ENCODE data around the gene FAIM2.

Gene FAIM2

DNA sequence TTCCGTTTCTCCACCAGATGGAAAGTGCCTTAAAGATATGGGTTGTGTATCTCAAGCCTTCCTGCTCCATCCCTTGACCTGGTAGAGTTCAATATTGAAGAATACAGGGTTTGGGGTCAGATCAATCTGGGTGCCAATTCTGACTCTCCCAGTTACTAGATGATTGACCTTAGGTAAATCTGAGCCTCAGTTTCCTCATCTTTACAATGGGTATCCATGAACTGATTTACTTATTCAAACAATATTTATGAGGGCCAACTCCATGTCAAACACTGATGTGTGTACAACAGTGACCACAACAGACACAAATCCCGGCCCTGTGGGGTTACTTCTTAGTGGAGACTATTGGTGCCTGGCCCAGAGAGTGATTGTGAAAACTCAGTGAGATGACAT lies 7.5 kb upstream of the FAIM2 start:
- H3K27ac ChIP-seq (ENCODE audit: low read length) = no peak overlapping the region
- no peaks in the 10 kb centered on the region for H3K36me3 ChIP-seq (ENCODE audit: control insufficient read depth in 1 of 2, insufficient read depth in 2 of 2, low read length in 2 of 2)
- no peaks in the 10 kb centered on the region for H3K27me3 ChIP-seq (ENCODE audit: low read depth, low read length)
- H3K4me3 ChIP-seq (ENCODE audit: low read depth in 1 of 2, low read length in 2 of 2) = no peak overlapping the region
- H3K9me3 ChIP-seq (ENCODE audit: control insufficient read depth in 1 of 2, low read length in 2 of 2) = no peaks in the 10 kb centered on the region
- no peaks in the 10 kb centered on the region for H3K4me1 ChIP-seq (ENCODE audit: control insufficient read depth in 1 of 2, insufficient read depth in 2 of 2, low read length in 2 of 2)

DNA sequence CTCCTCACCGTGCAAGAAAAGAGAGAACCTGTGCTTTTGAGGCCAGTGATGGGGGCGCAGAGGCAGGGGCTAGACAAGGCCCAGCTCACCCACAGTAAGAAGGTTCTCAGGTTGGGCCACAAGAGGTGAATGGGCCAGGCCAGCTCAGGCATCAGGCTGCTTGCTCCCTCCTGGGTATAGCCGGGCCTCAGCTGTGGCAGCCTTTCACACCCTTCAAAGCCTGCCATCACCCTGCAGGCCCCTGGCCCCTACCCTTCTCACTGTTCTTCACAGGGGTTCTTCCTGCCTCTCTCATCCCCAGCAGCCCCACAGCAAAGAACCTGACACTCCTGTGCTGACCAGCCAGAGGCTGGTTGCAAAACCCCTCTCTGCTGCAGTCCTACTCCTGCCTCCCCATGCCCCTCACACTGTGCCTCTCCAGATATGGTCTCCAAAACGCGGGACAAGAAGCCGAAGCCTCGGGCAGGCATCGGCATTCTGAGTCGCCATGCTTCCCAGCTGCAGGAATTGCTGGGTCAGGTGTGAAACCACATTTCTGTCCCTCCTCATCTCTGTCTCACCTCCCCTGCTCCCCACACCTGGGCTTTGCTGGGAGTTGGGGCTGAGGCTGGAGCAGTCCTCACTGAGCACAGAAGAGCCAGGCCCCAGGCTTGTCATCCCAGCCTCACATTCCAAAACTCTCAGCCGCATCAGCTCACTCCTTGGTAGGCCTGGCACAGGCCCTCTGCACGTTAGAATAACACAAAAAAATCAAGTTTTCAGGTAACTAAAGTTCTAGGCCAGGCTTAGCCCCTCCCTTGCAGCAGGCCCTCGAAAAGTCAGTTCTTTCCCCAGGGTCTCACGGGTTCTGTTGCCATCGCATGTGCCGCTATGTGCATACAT lies 6.9 kb upstream of the FAIM2 start:
- H3K27me3 ChIP-seq (ENCODE audit: low read depth, low read length) = no peaks in the 10 kb centered on the region

DNA sequence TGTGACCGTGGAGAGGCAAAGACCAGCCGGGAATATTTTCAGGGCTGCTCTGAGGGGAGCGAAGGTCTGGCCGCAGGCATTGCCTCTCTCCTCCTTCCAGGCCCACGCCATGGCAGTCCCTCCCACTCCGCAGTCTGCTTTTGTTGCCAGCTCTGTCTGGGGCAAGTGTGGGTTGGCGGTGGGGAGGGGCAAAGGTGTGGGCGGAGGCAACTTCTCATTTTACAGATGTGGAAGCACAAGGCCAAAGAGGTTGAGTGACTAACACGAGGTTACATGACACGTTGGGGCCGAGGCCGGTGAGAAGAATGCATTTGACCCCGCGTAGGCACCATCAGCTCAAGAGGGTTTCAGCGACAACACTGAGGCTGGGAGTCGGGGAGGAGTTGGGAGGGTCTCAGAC lies 6.1 kb upstream of the FAIM2 start:
- H3K27ac ChIP-seq (ENCODE audit: low read length) = no peak overlapping the region
- no peak overlapping the region for H3K4me3 ChIP-seq (ENCODE audit: low read depth in 1 of 2, low read length in 2 of 2)
- no peaks in the 10 kb centered on the region for H3K9me3 ChIP-seq (ENCODE audit: control insufficient read depth in 1 of 2, low read length in 2 of 2)
- no peaks in the 10 kb centered on the region for H3K4me1 ChIP-seq (ENCODE audit: control insufficient read depth in 1 of 2, insufficient read depth in 2 of 2, low read length in 2 of 2)
- no peaks in the 10 kb centered on the region for H3K36me3 ChIP-seq (ENCODE audit: control insufficient read depth in 1 of 2, insufficient read depth in 2 of 2, low read length in 2 of 2)
- no peaks in the 10 kb centered on the region for H3K27me3 ChIP-seq (ENCODE audit: low read depth, low read length)

More for the DNA sequence above, 6.9 kb upstream of the FAIM2 start:
- no peaks in the 10 kb centered on the region for H3K9me3 ChIP-seq (ENCODE audit: control insufficient read depth in 1 of 2, low read length in 2 of 2)
- no peak overlapping the region for H3K4me3 ChIP-seq (ENCODE audit: low read depth in 1 of 2, low read length in 2 of 2)
- no peak overlapping the region for H3K27ac ChIP-seq (ENCODE audit: low read length)
- no peaks in the 10 kb centered on the region for H3K36me3 ChIP-seq (ENCODE audit: control insufficient read depth in 1 of 2, insufficient read depth in 2 of 2, low read length in 2 of 2)
- no peaks in the 10 kb centered on the region for H3K4me1 ChIP-seq (ENCODE audit: control insufficient read depth in 1 of 2, insufficient read depth in 2 of 2, low read length in 2 of 2)

DNA sequence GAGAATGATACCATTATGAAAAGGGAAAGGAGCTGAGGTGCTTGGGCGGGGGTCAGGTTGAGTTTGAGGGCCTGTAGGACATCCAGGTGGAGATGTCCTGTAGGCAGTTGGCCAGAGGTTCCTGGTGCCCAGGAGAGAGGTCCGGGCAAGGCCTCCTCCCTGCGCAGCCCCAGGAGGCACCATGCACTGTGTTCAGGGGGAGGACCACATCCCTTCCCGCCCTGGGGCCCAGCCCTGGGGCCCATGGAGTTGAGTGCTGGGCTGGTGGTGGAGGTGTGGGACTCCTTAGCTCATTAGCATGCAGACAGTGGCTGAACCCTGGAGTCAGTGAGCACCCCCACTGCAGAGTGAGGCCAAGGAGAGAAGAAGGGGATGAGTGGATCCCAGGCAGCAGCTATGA lies 5.7 kb upstream of the FAIM2 start:
- H3K9me3 ChIP-seq (ENCODE audit: control insufficient read depth in 1 of 2, low read length in 2 of 2) = no peaks in the 10 kb centered on the region
- H3K36me3 ChIP-seq (ENCODE audit: control insufficient read depth in 1 of 2, insufficient read depth in 2 of 2, low read length in 2 of 2) = no peaks in the 10 kb centered on the region
- no peak overlapping the region for H3K27ac ChIP-seq (ENCODE audit: low read length)
- H3K4me1 ChIP-seq (ENCODE audit: control insufficient read depth in 1 of 2, insufficient read depth in 2 of 2, low read length in 2 of 2) = peaks cover 1 to 4% of the 10 kb centered on the region in 2 donors
- peaks cover 4% of the 10 kb centered on the region for H3K27me3 ChIP-seq (ENCODE audit: low read depth, low read length)
- no peak overlapping the region for H3K4me3 ChIP-seq (ENCODE audit: low read depth in 1 of 2, low read length in 2 of 2)

DNA sequence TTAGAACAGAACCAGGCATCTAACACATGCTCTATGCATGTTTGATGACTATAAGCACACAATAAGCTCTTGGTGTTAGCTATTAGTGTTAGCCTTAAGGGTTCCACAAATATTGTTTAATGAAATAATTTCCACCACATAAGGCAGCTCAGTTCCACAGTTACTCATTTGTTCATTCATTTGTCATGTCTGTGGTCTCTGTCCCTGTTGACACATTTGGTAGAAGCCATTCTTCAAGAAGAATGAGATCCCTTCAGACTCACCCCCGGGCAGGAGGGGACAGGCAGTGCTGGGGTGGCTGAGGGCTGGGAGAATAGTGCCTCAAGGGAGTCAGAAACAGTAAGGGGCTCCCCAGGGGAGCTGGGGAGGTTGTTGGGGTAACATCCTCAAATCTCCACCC lies 3.7 kb upstream of the FAIM2 start:
- Histone ChIP-seq H3K4me3 (ENCODE audit: low read depth in 1 of 2, low read length in 2 of 2) (no peak overlapping the region), H3K36me3 (ENCODE audit: control insufficient read depth in 1 of 2, insufficient read depth in 2 of 2, low read length in 2 of 2) (no peaks in the 10 kb centered on the region), H3K9me3 (ENCODE audit: control insufficient read depth in 1 of 2, low read length in 2 of 2) (no peaks in the 10 kb centered on the region), H3K27ac (ENCODE audit: low read length) (no peak overlapping the region), H3K27me3 (ENCODE audit: low read depth, low read length) (peaks cover 6% of the 10 kb centered on the region), H3K4me1 (ENCODE audit: control insufficient read depth in 1 of 2, insufficient read depth in 2 of 2, low read length in 2 of 2) (peaks cover 4 to 14% of the 10 kb centered on the region in 2 donors)

DNA sequence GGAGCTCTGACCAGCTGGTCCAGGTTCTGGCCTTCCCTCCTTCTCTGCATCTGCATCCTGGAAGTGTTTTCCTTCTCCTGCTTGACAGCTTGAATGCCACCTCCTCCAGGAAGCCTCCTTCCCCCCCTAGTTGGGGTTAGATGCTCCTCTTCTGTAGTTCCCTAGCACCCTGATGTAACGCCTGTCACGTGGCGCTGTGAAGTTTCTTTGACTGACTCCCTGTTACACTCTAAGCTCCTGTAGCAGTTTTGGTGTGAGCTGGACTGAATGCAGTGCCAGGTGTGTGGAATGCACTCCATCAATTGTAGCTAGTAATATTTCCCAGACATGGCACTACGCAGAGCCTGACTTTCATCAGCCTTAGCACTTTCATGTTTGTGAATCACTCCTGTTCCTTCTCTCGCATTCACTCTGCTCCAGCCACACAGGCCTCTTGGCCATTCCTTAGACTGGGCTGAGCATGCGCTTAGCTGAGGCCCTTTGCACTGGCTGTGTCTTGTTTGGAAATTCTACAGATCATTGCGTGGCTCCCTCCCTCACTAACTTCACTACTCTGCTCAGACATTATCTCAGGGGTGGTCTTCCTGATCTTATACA lies 2.1 kb upstream of the FAIM2 start:
- no peak overlapping the region for H3K27ac ChIP-seq (ENCODE audit: low read length)

DNA sequence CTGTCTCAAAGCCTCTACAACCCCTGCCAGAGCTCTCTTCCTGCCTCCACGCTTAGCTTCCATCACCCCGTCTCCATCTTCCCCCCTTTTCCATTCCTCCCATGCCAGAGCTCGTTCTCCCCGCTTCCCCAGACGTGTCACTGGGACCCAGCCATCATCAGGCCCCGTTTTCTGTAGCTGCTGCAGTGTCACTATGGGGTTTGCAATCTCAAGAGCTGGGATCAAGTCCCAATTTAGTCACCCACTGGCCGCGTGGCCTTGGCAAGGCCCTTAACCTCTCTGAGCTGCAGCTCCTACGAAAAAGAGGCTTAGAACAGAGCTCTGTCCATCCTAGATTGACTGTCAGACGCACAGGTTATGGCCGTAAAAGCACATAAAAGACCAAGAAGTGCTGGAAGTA lies 901 bp upstream of the FAIM2 start:
- H3K4me1 ChIP-seq (ENCODE audit: control insufficient read depth in 1 of 2, insufficient read depth in 2 of 2, low read length in 2 of 2) = peaks cover 4 to 14% of the 10 kb centered on the region in 2 donors
- peaks cover 6% of the 10 kb centered on the region for H3K27me3 ChIP-seq (ENCODE audit: low read depth, low read length)
- no peaks in the 10 kb centered on the region for H3K36me3 ChIP-seq (ENCODE audit: control insufficient read depth in 1 of 2, insufficient read depth in 2 of 2, low read length in 2 of 2)
- H3K9me3 ChIP-seq (ENCODE audit: control insufficient read depth in 1 of 2, low read length in 2 of 2) = no peaks in the 10 kb centered on the region
- H3K27ac ChIP-seq (ENCODE audit: low read length) = peak overlapping the region; percentile 16
- peak overlapping the region in 1 of 2 donors; percentile 28 for H3K4me3 ChIP-seq (ENCODE audit: low read depth in 1 of 2, low read length in 2 of 2)

More for the DNA sequence above, 2.1 kb upstream of the FAIM2 start:
- Histone ChIP-seq H3K9me3 (ENCODE audit: control insufficient read depth in 1 of 2, low read length in 2 of 2) (no peaks in the 10 kb centered on the region), H3K4me3 (ENCODE audit: low read depth in 1 of 2, low read length in 2 of 2) (no peak overlapping the region), H3K27me3 (ENCODE audit: low read depth, low read length) (peaks cover 6% of the 10 kb centered on the region), H3K36me3 (ENCODE audit: control insufficient read depth in 1 of 2, insufficient read depth in 2 of 2, low read length in 2 of 2) (no peaks in the 10 kb centered on the region), H3K4me1 (ENCODE audit: control insufficient read depth in 1 of 2, insufficient read depth in 2 of 2, low read length in 2 of 2) (peaks cover 4 to 14% of the 10 kb centered on the region in 2 donors)

DNA sequence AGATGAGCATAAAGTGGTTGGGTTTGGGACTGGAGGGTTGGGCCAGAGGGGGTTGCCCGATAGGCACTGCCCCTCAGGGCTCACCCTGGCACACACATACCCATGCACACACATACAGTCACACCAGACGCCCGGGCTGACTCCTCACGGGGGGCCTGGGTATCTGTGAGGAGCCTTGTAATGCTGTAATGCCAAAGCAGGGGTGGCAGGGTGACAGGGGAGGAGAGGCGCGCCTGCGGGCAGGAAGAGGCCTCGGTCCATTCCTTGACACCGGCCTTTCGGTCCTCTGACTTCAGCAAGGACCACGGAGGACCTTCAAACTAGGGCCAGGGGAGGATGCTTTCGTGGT lies 375 bp downstream of the FAIM2 start:
- H3K9me3 ChIP-seq (ENCODE audit: control insufficient read depth in 1 of 2, low read length in 2 of 2) = no peaks in the 10 kb centered on the region
- peak overlapping the region; percentile 21 to 50 for H3K4me3 ChIP-seq (ENCODE audit: low read depth in 1 of 2, low read length in 2 of 2)
- H3K27me3 ChIP-seq (ENCODE audit: low read depth, low read length) = peaks cover 6% of the 10 kb centered on the region
- no peak overlapping the region for H3K27ac ChIP-seq (ENCODE audit: low read length)
- H3K4me1 ChIP-seq (ENCODE audit: control insufficient read depth in 1 of 2, insufficient read depth in 2 of 2, low read length in 2 of 2) = peaks cover 4 to 14% of the 10 kb centered on the region in 2 donors
- no peaks in the 10 kb centered on the region for H3K36me3 ChIP-seq (ENCODE audit: control insufficient read depth in 1 of 2, insufficient read depth in 2 of 2, low read length in 2 of 2)

DNA sequence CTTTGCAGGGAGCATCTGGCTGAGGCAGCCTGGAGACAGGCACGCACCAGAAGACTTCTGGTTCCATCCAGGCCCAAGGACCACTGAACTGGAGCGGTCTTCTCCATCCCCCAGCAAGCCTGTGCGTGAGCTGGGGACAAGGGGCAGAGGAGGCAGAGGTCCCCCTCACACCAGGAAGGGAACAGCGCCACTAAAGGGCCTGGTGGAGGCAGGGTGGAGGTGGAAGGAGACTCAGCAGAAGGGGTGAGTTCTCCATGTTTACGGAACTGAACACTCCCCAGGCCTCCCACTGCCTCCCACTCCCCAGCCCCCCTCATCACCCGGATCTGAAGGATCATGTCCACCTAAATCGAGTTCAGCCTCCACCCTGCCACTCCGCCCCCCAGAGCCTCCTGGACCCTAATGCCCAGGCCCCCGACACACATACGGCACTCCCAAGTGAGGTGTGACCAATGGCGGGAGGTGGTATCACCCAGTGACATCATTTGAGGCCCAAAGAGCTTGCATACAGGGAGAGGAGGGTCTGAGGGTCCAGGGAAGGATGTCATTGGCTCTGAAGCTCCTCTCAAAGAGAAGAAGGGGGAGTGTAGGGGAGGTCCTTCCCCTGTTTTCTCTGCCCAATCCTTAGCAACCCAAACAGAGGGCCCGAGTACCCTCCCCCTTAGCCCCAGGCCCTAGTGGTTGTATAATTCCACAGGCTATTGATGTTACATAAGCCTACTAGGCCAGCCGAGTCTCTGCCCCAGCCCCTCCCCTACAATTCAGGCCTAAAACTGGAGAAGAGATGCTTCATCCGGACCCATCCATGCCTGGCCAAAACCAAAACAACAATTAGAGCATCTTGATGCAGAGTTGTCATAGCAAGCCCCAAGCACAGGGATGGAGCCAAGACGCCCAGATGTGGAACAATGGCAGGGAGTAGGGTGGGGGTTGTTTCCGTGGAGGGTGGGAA lies 1.0 kb downstream of the FAIM2 start:
- Histone ChIP-seq H3K4me3 (ENCODE audit: low read depth in 1 of 2, low read length in 2 of 2) (peak overlapping the region; percentile 21 to 50), H3K4me1 (ENCODE audit: control insufficient read depth in 1 of 2, insufficient read depth in 2 of 2, low read length in 2 of 2) (peaks cover 4 to 14% of the 10 kb centered on the region in 2 donors), H3K9me3 (ENCODE audit: control insufficient read depth in 1 of 2, low read length in 2 of 2) (no peaks in the 10 kb centered on the region), H3K27me3 (ENCODE audit: low read depth, low read length) (peaks cover 6% of the 10 kb centered on the region), H3K27ac (ENCODE audit: low read length) (no peak overlapping the region), H3K36me3 (ENCODE audit: control insufficient read depth in 1 of 2, insufficient read depth in 2 of 2, low read length in 2 of 2) (no peaks in the 10 kb centered on the region)

DNA sequence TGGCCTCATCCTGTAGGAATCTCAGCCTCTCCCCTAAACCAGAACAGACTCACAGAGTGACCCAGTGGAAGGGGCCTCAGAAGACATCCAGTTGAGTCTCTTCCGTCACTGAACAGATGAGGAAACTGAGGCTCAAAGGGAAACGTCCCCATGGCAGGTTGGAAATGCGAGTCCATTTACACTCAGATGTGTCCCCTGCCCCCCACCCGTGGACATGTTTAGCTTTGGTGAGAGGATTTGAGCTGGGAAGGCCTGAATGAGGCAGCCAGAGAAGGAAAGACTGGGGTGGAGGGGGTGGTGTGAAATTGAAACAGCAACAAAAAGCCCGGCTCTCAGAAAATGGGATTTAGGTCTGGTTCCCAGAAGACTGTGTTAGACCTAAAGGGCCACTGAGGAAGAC lies 1.7 kb downstream of the FAIM2 start:
- Histone ChIP-seq H3K4me3 (ENCODE audit: low read depth in 1 of 2, low read length in 2 of 2) (no peak overlapping the region), H3K36me3 (ENCODE audit: control insufficient read depth in 1 of 2, insufficient read depth in 2 of 2, low read length in 2 of 2) (no peaks in the 10 kb centered on the region), H3K27me3 (ENCODE audit: low read depth, low read length) (peaks cover 6% of the 10 kb centered on the region), H3K4me1 (ENCODE audit: control insufficient read depth in 1 of 2, insufficient read depth in 2 of 2, low read length in 2 of 2) (peaks cover 4 to 14% of the 10 kb centered on the region in 2 donors), H3K27ac (ENCODE audit: low read length) (no peak overlapping the region), H3K9me3 (ENCODE audit: control insufficient read depth in 1 of 2, low read length in 2 of 2) (no peaks in the 10 kb centered on the region)

DNA sequence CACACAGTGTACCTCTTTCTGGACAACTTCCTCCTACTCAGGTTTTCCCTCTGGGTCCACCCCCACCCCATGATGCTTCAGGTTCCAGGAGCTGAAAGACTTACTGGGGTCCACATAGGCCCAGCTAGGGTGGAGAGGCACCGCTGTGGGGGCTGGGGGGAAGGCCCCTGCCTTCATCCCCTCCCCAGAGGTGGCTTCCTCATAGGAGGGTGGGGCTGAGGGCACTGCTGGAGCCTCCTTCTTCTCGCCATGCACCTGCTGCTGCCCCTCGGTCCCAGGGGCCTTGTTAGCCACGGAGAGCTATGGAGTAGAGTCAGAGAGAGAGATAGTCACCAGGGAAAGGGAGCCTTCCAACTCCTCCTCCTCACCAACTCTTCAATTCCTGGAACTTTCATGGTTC lies 2.7 kb downstream of the FAIM2 start:
- Histone ChIP-seq H3K36me3 (ENCODE audit: control insufficient read depth in 1 of 2, insufficient read depth in 2 of 2, low read length in 2 of 2) (no peaks in the 10 kb centered on the region), H3K27ac (ENCODE audit: low read length) (no peak overlapping the region), H3K4me1 (ENCODE audit: control insufficient read depth in 1 of 2, insufficient read depth in 2 of 2, low read length in 2 of 2) (peaks cover 4 to 14% of the 10 kb centered on the region in 2 donors), H3K27me3 (ENCODE audit: low read depth, low read length) (peaks cover 6% of the 10 kb centered on the region), H3K9me3 (ENCODE audit: control insufficient read depth in 1 of 2, low read length in 2 of 2) (no peaks in the 10 kb centered on the region), H3K4me3 (ENCODE audit: low read depth in 1 of 2, low read length in 2 of 2) (no peak overlapping the region)
